Thyroid gland (tissue), 4 donors: ENCODE data around the gene SERINC4. TPM values are rescaled to one million over a fixed set of nuclear protein-coding genes. Genes with fewer than 3 reads are reported as not detected.
A peak's percentile ranks its signal among the peaks of the same experiment; 100 is the strongest.
"Not testable (repeated sequence)": the region's sequence is repeated elsewhere in the genome, so short reads cannot be mapped to it uniquely, and the experiment has no call there.

Source experiments
- DNase-seq, 2 donors: peaks; one replicate each; pipeline ENCODE4 v3.0.0-alpha.2; 2019
- H3K27ac ChIP-seq, 3 donors: fragments of 200-600 bp; sonication (generic); 1 replicate in 2 of 3; 2 replicates in 1 of 3; pipeline ENCODE4 v1.5.1; 2016 to 2019; ENCODE audit warnings: mild to moderate bottlenecking in 1 of 3, moderate library complexity in 1 of 3
- H3K27me3 ChIP-seq: fragments of 200-600 bp; sonication (generic); one replicate; pipeline ENCODE4 v1.5.1; 2019
- H3K36me3 ChIP-seq, 2 donors: fragments of 200-600 bp; sonication (generic); one replicate each; pipeline ENCODE4 v1.5.1; 2016 to 2019
- H3K4me1 ChIP-seq, 2 donors: fragments of 200-600 bp; sonication (generic); one replicate each; pipeline ENCODE4 v1.5.1; 2017 to 2019
- H3K4me3 ChIP-seq, 3 donors: fragments of 200-600 bp; sonication (generic); replicated peaks in 1 of 3; 1 replicate in 2 of 3; 2 replicates in 1 of 3; pipeline ENCODE4 v1.5.1; 2016; ENCODE audit warnings: mild to moderate bottlenecking in 1 of 3
- H3K9me3 ChIP-seq: fragments of 200-600 bp; sonication (generic); one replicate; pipeline ENCODE4 v1.5.1; 2017
- POLR2A ChIP-seq, 2 donors: fragments of 450-650 bp; IDR thresholded peaks; one replicate each; pipeline ENCODE4 v1.6.1; 2017; ENCODE audit warnings: antibody characterized with exemption in 2 of 2, mild to moderate bottlenecking in 2 of 2, moderate library complexity in 1 of 2
- WGBS, 2 donors: methylation state at CpG; one replicate each; pipeline ENCODE4 v1.1.5; 2017; 5-methylcytosine and 5-hydroxymethylcytosine counted together
- intact Hi-C: fragments of 100-400 bp; cut with DNase I; formaldehyde crosslinking; loops from one replicate; pipeline ENCODE4 v1.15.1; 2023
- microRNA counts, 2 donors: library from miRNA; unstranded; fragments of <30 nt; microRNA quantifications; one replicate each; lab custom pipeline; 2016 to 2017
- microRNA-seq: library from miRNA; unstranded; fragments of <30 nt; microRNA quantifications from one replicate; pipeline ENCODE4, GENCODE V29; 2016
- small RNA-seq: library from RNA; depleted of rRNA; stranded (forward); fragments of <200 nt; gene quantifications from one replicate; pipeline ENCODE3, GENCODE V24; 2016
- total RNA-seq, 4 donors: library from RNA; depleted of rRNA; stranded (reverse); fragments of >200 nt; gene quantifications; one replicate each; pipeline ENCODE4 v1.2.3, GENCODE V29; 2016

SERINC4 gene
- total RNA-seq, 4 donors from 2014 or later = 0.33 TPM; not detected in 3

- H3K36me3 ChIP-seq, H3K9me3 ChIP-seq, H3K27me3 ChIP-seq, intact Hi-C loops: not testable (repeated sequence)
- WGBS, 2 donors = 0 to 4% methylated on average over 5 to 11 of the region's 84 CpGs
- Histone ChIP-seq H3K27ac (peak within 1 kb of the TSS; percentile 70 to 97 (median 96)), H3K4me1 (peaks cover 33 to 36% of the 10 kb centered on the region in 2 donors), H3K4me3 (peak within 1 kb of the TSS; percentile 41 to 93 (median 53))
- DNase-seq = peak; percentile 94
- TF ChIP-seq POLR2A (IDR thresholded peaks at IDR 0.05) = peak; percentile 85 to 99
Observed at GRCh38 chr15:43746245-43746902, 53.6 kb downstream of the SERINC4 start, which contains the start of gene PDIA3. PDIA3 (plus strand) TSS chr15:43746438; CDS start chr15:43746540, 102 bp downstream.

MicroRNAs within 50 kb of the gene (microRNA counts, 767-probe panel; counts per million panel counts)
- 0 counts per million in 2 donors for microRNA hsa-miR-1282 (lab: Ali Mortazavi, UCI)

Small RNA genes within 50 kb of the gene (microRNA-seq; reads per million reads assigned to microRNA genes)
- gene MIR1282 = not detected

Small RNA genes within 50 kb of the gene (small RNA-seq; reads per million reads assigned to genes)
- gene MIR1282 = not detected

Other genes starting within 250 kb of the SERINC4 start
- 100 to 1,000 TPM in 1 of 4 donors, 10 to 100 TPM in 3; 26.3 to 107 (median 52.3) TPM for gene PPIP5K1, start 210.0 kb downstream of the SERINC4 start, total RNA-seq
- gene CKMT1B, start 206.2 kb downstream of the SERINC4 start, total RNA-seq = 10 to 100 TPM in 3 of 4 donors, 1 to 10 TPM in 1; 4.3 to 41.2 (median 21.8) TPM
- gene STRC, start 181.4 kb downstream of the SERINC4 start, total RNA-seq = 1 to 10 TPM in 3 of 4 donors, under 1 TPM in 1; 0.13 to 1.3 (median 1.2) TPM
- 1 to 10 TPM; 4.0 to 7.6 (median 6.7) TPM for gene CATSPER2, start 151.4 kb downstream of the SERINC4 start, total RNA-seq
- 10 to 100 TPM in 1 of 4 donors, 1 to 10 TPM in 3; 3.8 to 14.8 (median 5.2) TPM for gene CKMT1A, start 106.4 kb downstream of the SERINC4 start, total RNA-seq
- 100 to 1,000 TPM; 307 to 764 (median 542) TPM for gene PDIA3, start 53.8 kb downstream of the SERINC4 start, total RNA-seq
- gene ELL3, start 23.3 kb downstream of the SERINC4 start, total RNA-seq = 10 to 100 TPM in 1 of 4 donors, 1 to 10 TPM in 3; 2.1 to 11.4 (median 5.3) TPM
- gene SERF2, start 7.9 kb downstream of the SERINC4 start, total RNA-seq = 1,000 to 10,000 TPM in 2 of 4 donors, 100 to 1,000 TPM in 2; 331 to 1,163 (median 700) TPM
- gene HYPK, start 379 bp upstream of the SERINC4 start, total RNA-seq = 10 to 100 TPM; 11.6 to 23.4 (median 12.5) TPM
- 10 to 100 TPM; 20.4 to 24.5 (median 22.7) TPM for gene MFAP1, start 24.5 kb upstream of the SERINC4 start, total RNA-seq
- 1 to 10 TPM; 1.6 to 6.6 (median 4.8) TPM for gene WDR76, start 26.8 kb upstream of the SERINC4 start, total RNA-seq